Erythroblast (primary cell): ENCODE results near the gene URGCP.
A peak's percentile ranks its signal among the peaks of the same experiment; 100 is the strongest.
"Not testable (repeated sequence)": the region's sequence is repeated elsewhere in the genome, so short reads cannot be mapped to it uniquely, and the experiment has no call there.

ENCODE experiments used
- DNase-seq, 2 experiments: peaks; one replicate each; lab custom pipeline; 2025; lab: John Stamatoyannopoulos, UW
- GATA1 ChIP-seq: IDR thresholded peaks from 2 replicates; pipeline ENCODE4 v1.6.1; 2011; ENCODE audit warnings: low read depth, mild to moderate bottlenecking, control low read depth, low read length, moderate library complexity
- POLR2A ChIP-seq: IDR thresholded peaks from 2 replicates; pipeline ENCODE4 v1.6.1; 2011; ENCODE audit warnings: mild to moderate bottlenecking, low read length

Gene URGCP

GRCh38 chr7:43850348-43851116 lies 55.9 kb downstream of the URGCP start:
- TF ChIP-seq POLR2A (no peak), GATA1 (no peak)
- DNase-seq: no peak

DNA sequence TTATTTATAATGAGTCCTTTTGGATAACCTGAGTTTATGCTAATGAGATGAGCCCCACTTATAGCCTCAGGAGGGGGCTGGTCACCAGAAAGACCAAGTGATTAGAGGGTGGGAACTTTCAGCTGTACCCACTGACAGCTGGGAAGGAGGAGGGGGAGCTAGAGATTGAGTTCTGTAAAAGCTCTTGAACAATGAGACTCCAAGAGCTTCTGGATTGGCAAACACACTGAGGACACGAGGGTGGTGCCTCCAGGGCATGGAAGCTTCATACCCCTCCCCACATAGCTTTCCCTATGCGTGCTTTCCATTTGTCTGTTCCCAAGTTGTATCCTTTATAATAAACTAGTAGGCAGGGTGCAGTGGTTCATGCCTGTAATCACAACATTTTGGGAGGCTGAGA lies 57.3 kb downstream of the URGCP start:
- TF ChIP-seq POLR2A (no peak), GATA1 (no peak)
- no peak for DNase-seq

DNA sequence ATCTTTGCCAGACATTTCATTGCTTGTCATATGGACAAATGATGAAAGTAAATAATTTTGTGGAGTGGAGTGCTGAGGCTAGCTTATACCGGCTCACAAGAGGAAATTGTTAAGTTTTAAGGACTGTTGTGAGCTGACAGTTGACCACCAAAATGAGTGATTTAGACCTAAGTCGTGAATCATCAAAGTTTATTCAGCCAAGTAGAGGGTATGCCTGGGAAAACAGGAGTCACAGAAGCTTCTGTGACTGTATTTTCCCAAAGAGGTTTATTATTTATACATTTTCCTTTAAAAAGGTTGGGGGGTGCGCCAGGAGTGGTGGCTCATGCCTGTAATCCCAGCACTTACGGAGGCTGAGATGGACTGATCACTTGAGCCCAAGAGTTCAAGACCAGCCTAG lies 58.9 kb downstream of the URGCP start:
- TF ChIP-seq POLR2A (no peak), GATA1 (no peak)
- DNase-seq: no peak

DNA sequence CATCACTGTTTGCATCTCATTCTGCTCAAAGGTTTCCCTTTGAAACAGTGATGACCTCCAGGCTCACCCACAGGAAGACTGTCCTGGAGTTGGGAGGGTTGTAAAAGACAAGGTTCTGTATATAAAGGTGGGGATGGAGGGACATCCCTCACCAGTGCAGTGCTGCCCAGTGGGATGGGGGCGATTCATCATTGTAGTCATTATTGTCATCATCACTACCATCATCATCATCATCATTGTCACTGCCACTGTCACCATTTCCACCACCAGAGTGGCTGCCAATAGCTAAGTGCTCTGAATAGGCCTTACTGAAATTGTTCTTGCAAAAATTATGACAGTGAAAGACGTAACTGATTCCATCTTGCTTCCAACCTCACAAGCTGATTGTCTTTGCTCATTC lies 61.7 kb downstream of the URGCP start:
- DNase-seq: no peak
- TF ChIP-seq POLR2A: no peak
- no peak for TF ChIP-seq GATA1

GRCh38 chr7:43844257-43844656 lies 62.1 kb downstream of the URGCP start:
- TF ChIP-seq GATA1 (no peak), POLR2A (no peak)
- DNase-seq: no peak

DNA sequence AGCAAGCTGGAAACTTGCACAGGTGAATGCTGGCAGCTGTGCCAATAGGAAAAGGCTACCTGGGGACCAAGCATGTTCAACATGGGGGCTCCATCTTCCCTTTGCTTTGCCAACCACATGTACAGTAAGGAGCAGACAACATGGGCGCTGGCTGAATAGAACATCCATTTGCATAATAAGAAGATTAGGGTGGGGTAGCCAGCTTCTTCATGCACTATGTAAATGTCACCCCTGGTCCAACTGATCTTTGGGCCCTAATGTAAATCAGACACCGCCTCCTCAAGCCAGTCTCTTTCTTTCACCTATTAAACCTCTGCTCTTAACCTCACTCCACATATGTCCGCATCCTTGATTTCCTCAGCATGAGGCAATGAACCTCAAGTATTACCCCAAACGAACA lies 63.1 kb downstream of the URGCP start:
- TF ChIP-seq POLR2A: no peak
- no peak for TF ChIP-seq GATA1

DNA sequence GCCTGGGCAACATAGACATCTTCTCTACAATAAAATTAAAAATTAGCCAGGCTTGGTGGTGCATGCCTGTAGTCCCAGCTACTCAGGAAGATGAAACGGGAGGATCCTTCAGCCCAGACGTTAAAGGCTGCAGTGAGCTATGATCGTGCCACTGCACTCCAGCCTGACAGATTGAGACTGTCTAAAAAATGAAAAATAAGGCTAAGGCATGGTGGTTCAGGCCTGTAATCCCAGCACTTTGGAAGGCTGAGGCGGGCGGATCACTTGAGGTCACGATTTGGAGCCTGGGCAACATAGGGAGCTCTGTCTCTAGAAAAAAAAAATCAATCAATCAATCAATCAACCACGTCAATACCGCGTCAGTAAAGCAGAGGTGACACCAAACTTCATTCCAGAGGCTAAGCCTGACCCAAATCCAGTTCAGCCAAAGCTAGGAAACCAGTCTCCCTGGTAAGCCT lies 68.2 kb downstream of the URGCP start:
- TF ChIP-seq POLR2A (no peak), GATA1 (no peak)
- no peak for DNase-seq

More for the DNA sequence above, 63.1 kb downstream of the URGCP start:
- DNase-seq: no peak

- TF ChIP-seq GATA1: no peak
- TF ChIP-seq POLR2A: no peak
- peak; percentile 64 to 77 for DNase-seq
Observed at GRCh38 chr7:43834463-43835251, 71.7 kb downstream of the URGCP start.

DNA sequence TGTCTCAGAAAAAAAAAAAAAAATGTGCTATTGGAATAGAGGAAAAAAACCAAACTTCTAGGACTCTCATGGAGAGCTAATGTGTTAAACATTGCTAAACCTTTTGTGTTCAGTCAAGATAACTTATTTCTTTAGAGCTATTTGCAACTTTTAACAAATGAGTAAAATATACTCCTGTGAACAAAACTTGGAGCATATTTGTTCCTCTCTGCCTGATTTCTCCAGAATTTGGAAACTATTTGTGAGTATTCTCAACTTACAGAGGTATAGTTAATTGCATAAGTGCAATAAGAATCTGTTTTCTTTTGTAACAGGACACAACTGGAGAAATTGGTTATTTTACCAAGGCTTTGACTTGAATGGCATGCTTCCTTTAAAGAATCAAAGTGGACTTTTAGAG lies 75.5 kb downstream of the URGCP start:
- DNase-seq: not testable (repeated sequence)
